Stomach (tissue), 4 donors: Measurements from ENCODE around the gene SLC4A2.
A peak's percentile ranks its signal among the peaks of the same experiment; 100 is the strongest.

ENCODE experiments used
- EP300 ChIP-seq: sonication (generic); formaldehyde crosslinking; IDR thresholded peaks from one replicate; pipeline ENCODE4 v1.6.1; 2017; ENCODE audit warnings: antibody characterized with exemption
- POLR2A ChIP-seq, 4 donors: fragments of 450-650 bp; IDR thresholded peaks; one replicate each; pipeline ENCODE4 v1.6.1; 2016; ENCODE audit warnings: antibody characterized with exemption in 4 of 4, control low read depth in 2 of 4, mild to moderate bottlenecking in 1 of 4, moderate library complexity in 1 of 4
- POLR2AphosphoS5 ChIP-seq, 3 donors: sonication (generic); formaldehyde crosslinking; IDR thresholded peaks; one replicate each; pipeline ENCODE4 v1.6.1; 2016; ENCODE audit warnings: antibody characterized with exemption in 3 of 3
- TF ChIP-seq, protein P1 (sequence below), 7 experiments: fragments of 450-650 bp in 4 of 7; fragments of 200-600 bp in 3 of 7; sonication (generic) in 3 of 7; IDR thresholded peaks; one replicate each; pipeline ENCODE4 v1.5.1; 2016 to 2019; ENCODE audit warnings: antibody characterized with exemption in 7 of 7, control low read depth in 2 of 7, mild to moderate bottlenecking in 1 of 7

DNA sequence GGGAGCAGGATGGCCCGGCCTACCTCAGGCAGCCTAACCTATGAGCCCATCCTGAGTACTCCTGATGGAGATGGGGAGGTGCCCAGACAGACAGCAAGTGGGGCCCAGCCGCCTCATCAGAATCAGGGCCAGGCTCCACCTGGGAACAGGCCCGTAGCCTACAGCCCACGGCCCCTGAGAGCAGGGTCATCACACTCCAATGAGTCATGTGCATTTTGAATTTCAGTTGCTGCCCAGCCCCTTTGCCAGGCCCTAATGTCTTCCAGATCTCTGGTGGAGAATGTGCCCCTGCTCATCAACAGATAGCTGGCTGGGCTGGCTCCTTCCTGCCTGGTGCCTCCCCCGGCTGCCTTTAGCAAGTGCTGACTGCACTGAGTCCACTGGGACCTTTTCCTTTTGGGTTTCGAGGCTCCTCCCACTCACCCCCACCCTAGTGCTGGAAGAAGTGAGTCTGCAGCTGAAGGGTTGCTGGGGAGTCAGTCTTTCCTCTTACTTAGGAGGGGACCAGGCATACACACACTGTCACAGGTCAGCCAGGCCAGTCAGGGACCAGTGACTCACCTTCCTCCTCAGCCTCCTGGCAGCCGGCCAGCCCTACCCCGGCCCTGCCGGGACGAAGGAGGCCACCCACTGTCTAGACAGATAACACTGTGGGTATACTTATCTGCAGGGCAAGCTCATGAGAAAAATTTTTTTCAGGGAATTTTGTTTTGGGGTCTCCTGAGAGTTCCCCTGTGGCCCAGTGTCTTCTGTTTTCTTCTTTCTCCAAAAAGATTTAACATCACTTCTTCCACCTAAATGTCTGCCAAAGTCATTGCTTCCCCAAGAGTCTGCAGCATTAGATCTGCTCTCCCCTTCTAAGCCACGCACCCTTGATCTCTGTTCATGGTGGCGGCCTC lies 20.2 kb upstream of the SLC4A2 start:
- TF ChIP-seq, protein P1, sequence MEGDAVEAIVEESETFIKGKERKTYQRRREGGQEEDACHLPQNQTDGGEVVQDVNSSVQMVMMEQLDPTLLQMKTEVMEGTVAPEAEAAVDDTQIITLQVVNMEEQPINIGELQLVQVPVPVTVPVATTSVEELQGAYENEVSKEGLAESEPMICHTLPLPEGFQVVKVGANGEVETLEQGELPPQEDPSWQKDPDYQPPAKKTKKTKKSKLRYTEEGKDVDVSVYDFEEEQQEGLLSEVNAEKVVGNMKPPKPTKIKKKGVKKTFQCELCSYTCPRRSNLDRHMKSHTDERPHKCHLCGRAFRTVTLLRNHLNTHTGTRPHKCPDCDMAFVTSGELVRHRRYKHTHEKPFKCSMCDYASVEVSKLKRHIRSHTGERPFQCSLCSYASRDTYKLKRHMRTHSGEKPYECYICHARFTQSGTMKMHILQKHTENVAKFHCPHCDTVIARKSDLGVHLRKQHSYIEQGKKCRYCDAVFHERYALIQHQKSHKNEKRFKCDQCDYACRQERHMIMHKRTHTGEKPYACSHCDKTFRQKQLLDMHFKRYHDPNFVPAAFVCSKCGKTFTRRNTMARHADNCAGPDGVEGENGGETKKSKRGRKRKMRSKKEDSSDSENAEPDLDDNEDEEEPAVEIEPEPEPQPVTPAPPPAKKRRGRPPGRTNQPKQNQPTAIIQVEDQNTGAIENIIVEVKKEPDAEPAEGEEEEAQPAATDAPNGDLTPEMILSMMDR (IDR thresholded peaks at IDR 0.05): no peak
- TF ChIP-seq EP300: no peak
- TF ChIP-seq POLR2AphosphoS5 (IDR thresholded peaks at IDR 0.05): peak in 2 of 3 donors; percentile 22 to 59
- TF ChIP-seq POLR2A (IDR thresholded peaks at IDR 0.05): no peak
